HG03520 (cell line): ENCODE measurements around the gene SLBP.
A peak's percentile ranks its signal among the peaks of the same experiment; 100 is the strongest.

Source experiments
- ATAC-seq: cut with Tn5 transposase; IDR thresholded peaks from one replicate; pipeline ENCODE4 v1.9.1; 2021; ENCODE audit warnings: mild to moderate bottlenecking, moderate library complexity; ENCODE audit not compliant: unreplicated experiment

Gene SLBP

GRCh38 chr4:1749826-1750225, 37.7 kb upstream of the SLBP start:
- no peak for ATAC-seq

DNA sequence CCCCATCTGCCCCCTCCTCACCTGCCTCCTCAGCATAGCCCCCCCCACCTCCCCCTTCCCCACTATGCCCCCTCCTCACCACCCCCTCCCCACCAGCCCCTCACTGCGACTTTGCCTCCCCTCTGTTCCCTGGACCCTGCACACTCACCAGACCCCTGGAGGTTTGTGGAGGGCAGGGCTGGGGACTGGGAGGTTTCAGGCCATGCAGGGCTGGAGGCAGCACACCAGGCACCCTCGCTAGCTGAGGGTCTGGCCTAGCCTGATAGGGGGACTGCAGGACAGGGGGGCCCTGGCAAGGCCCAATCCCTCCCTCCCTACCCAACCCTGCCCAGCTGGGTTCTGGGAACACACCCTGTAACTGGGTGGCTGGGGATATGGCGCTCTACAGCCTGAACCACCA, 37.3 kb upstream of the SLBP start:
- ATAC-seq: no peak

GRCh38 chr4:1748465-1748995, 36.4 kb upstream of the SLBP start:
- ATAC-seq: peak; percentile 47

DNA sequence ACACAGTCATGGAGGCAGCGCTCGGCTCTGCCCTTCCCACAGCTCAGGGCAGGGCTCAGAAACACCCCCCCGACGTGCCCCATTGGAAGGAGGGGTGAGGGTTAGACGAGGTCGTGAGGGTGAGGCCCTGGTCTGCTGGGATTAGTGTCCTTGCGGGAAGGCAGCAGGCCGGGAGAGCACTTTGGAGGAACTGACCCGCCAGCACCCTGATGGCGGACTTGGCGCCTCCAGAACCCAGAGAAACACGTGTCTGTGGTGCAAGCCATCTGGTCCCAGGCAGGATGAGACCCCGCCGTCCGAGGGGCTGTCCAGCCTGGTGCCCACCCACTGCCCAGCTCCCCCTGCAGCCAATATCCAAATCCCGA, 35.5 kb upstream of the SLBP start:
- no peak for ATAC-seq

DNA sequence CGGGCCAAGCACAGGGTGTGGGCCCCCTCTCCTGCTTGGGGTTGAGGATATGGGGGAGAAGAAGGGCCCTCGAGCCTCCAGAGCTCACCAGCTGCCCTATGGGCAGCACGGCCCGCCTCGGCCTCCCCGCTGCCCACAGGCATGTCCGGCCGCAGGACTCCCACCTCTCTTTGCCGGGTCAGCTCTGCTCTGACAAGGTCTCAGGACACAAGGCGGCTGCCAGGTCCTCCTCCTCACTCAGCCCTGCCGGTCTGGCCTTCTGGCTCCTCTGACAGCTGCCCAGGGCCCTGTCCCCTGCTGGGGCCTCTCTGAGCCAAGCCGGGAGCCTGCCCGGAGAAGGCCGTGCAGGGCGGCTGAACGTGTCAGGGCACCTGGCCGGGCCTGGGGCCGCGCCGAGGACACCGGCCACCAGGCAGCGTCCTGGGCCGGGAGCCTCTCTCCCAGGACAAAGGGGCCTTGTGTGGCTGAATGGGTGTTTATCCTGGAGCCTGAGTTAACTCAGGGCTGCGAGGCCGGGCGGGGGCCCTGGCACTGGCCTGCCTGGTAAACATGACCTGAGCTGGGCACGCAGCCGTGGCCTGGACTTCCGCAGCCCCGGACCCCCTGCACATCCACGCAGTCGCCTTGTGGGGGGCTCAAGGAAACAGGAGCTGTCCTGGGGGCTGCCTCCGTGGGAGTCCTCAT, 34.9 kb upstream of the SLBP start:
- no peak for ATAC-seq

DNA sequence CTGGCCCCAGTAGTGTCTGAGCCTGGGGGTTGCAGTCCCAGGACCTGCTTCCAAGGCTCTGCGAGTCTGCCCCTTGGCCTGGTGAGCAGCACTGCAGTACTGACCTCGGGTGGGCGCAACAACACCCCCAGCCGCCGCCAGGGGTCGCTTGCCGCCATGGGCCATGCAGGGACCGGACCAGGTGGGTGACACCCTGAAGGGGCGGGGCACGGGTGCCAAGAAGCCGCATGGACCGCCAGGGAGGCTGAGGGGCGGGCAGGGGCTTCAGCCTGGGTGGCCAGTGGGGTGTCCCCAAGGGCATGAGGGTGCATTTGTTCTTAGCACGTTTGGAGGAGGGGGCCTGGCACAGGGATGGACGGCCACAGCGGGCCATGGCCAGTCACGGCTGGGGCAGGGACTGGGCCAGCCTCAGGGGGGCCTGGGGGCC, 34.2 kb upstream of the SLBP start:
- no peak for ATAC-seq

DNA sequence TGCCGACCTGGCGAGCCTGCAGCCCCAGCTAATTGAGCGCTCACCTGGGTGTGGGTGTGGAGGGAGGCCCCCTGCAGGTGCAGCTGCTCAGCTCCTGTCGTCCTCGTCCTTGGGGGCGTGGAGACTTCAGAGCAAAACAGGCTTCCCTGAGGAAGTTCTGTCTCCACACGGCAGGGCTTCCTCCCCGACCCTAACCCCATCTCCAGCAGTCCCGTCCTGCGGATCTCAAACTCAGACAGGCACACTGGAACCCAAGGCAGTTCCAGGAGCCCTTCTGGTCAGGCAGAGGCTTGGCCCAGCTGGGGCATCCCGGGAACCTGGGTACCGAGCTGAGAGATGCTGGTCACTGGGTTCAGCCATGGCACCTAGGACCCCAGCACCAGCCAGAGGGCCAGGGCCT, 33.6 kb upstream of the SLBP start:
- no peak for ATAC-seq

- no peak for ATAC-seq
Observed at GRCh38 chr4:1745165-1745564, 33.0 kb upstream of the SLBP start.

DNA sequence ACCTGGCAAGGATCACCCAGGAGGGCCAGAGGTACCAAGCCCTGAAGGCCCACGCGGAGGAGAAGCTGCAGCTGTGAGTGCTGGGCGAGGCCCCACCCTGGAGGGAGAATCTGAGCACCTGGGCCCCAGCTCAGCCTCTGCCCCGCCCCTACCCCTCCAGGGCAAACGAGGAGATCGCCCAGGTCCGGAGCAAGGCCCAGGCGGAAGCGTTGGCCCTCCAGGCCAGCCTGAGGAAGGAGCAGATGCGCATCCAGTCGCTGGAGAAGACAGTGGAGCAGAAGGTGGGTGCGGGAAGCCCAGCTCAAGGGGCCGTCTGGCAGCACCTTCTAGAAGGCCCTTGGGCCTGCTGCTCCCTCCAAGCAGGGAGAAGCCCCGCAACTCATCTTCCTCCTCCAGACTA, 32.4 kb upstream of the SLBP start:
- ATAC-seq: no peak

- ATAC-seq: no peak
Observed at GRCh38 chr4:1743975-1744374, 31.9 kb upstream of the SLBP start.

DNA sequence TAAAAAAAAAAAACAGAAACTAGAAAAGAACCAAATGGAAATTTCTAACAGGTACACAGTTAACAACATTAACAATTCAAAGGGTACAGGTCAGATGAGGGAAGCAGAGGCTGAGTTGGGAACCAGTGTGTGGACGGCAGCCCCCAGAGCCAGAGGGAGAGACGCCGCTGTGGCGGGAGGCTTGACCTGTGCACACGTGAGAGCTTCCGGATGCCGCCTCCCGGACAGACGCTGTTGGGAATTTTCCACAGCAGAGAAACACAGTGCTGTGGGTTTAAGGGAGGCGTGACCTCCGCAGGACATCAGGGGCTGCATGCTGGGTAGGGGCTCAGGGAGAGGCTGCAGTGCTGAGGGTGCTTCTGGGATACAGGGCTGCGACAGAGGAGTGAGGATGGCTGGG, 31.4 kb upstream of the SLBP start:
- no peak for ATAC-seq

GRCh38 chr4:1741208-1741607, 29.1 kb upstream of the SLBP start:
- no peak for ATAC-seq

- ATAC-seq: no peak
Observed at GRCh38 chr4:1740021-1740545, 28.0 kb upstream of the SLBP start.

GRCh38 chr4:1739358-1739757, 27.2 kb upstream of the SLBP start:
- ATAC-seq: no peak

DNA sequence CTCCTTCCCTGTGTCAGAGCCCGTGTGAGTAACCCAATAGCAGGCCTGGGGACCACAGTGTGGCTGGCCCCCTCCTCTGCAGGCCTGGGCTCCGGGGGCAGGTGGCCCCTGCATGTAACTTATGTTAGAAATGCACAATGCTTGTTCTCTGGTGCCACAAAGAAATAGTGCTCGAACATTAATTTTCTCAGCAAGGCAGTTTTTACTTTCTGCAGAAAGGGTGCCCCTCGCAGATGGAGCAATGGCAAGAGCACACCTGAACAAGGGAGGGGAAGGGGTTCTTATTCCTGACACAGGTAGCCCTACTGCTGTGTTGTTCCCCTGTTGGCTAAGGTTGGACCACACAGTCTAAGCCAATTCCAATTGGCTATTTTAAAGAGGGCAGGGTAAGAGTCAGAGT, 26.3 kb upstream of the SLBP start:
- no peak for ATAC-seq

DNA sequence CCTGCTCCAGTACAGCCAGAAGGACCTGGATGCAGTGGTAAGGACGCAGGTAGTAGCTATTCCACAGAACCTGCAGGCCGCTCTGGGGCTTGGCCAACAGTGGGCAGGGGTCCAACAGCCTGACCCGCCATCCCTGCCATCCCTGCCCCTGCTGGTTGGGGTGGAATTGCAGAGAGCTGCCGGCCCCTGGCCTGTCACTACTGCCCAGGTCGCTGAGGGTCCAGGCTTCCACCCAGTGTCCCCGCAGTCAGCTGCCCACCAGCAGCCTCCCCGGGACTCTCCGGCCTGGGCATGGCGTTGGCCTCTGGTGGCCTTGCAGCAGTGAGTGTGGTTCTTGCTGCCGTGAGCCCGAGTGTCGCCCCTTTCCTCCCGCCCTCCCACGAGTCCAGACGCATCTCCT, 25.5 kb upstream of the SLBP start:
- no peak for ATAC-seq

GRCh38 chr4:1736812-1737211, 24.7 kb upstream of the SLBP start:
- no peak for ATAC-seq

GRCh38 chr4:1735215-1735614, 23.1 kb upstream of the SLBP start:
- no peak for ATAC-seq

- no peak for ATAC-seq
Observed at GRCh38 chr4:1732911-1733310, 20.8 kb upstream of the SLBP start.

GRCh38 chr4:1731180-1731579, 19.1 kb upstream of the SLBP start:
- no peak for ATAC-seq

DNA sequence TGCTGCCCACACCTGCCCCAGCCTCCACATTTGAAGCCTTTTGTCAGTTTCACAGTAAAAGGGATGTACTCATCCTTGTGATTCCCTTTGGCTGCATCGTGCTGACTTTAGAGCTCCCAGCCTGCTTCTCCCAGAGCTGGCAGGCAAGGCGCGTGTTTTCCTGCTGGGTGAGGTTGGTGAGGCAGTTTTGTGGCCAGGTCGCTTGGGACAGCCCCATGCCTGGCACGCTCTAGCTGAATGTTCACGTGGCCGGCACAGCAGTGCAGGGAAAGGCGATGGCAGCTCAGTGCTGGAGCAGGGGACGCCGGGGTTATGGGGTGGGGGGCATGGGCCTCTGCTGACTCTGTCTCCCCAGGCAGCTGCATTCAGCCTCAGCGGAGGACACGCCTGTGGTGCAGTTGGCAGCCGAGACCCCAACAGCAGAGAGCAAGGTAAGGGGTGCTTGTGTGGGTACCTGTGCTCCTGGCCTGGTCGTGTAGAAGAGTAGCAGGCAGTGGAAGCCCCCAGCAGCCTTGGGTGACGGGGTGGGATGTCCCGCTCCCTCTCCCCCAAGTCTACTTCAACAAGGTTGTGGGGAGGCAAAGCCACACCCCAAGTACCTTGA, 18.5 kb upstream of the SLBP start:
- no peak for ATAC-seq
